ENCODE results near the gene CROCC2.
"Not testable (repeated sequence)": the region's sequence is repeated elsewhere in the genome, so short reads cannot be mapped to it uniquely, and the experiment has no call there.

CROCC2 gene

GRCh38 chr2:240966906-240967680 lies 61.0 kb downstream of the CROCC2 start:
- no peak for DNase-seq (ENCODE audit: low read depth in 2 of 2)

- no peak for DNase-seq (ENCODE audit: low read depth in 2 of 2)
These were observed 61.8 kb downstream of the CROCC2 start for GRCh38 chr2:240967681-240968621.

- DNase-seq (ENCODE audit: low read depth in 2 of 2) = no peak
These were observed 62.8 kb downstream of the CROCC2 start for GRCh38 chr2:240968731-240969624.

- no peak for DNase-seq (ENCODE audit: low read depth in 2 of 2)
These were observed 64.0 kb downstream of the CROCC2 start for GRCh38 chr2:240970104-240970503.

GRCh38 chr2:240970816-240971215 lies 64.7 kb downstream of the CROCC2 start:
- no peak for DNase-seq (ENCODE audit: low read depth in 2 of 2)

- DNase-seq (ENCODE audit: low read depth in 2 of 2) = no peak
These were observed 66.1 kb downstream of the CROCC2 start for GRCh38 chr2:240972201-240972600.

- no peak for DNase-seq (ENCODE audit: low read depth in 2 of 2)
These were observed 66.7 kb downstream of the CROCC2 start for GRCh38 chr2:240972636-240973521.

- DNase-seq (ENCODE audit: low read depth in 2 of 2) = no peak
These were observed 68.8 kb downstream of the CROCC2 start for GRCh38 chr2:240974771-240975572.

GRCh38 chr2:240975903-240976302 lies 69.8 kb downstream of the CROCC2 start:
- DNase-seq (ENCODE audit: low read depth in 2 of 2) = not testable (repeated sequence)

GRCh38 chr2:240981280-240981679 lies 75.1 kb downstream of the CROCC2 start:
- no peak for DNase-seq (ENCODE audit: low read depth in 2 of 2)

GRCh38 chr2:240981871-240982800 lies 76.0 kb downstream of the CROCC2 start:
- DNase-seq (ENCODE audit: low read depth in 2 of 2) = no peak

GRCh38 chr2:240982821-240983281 lies 76.7 kb downstream of the CROCC2 start:
- no peak for DNase-seq (ENCODE audit: low read depth in 2 of 2)

- no peak for DNase-seq (ENCODE audit: low read depth in 2 of 2)
These were observed 77.3 kb downstream of the CROCC2 start for GRCh38 chr2:240983361-240983995.

- DNase-seq (ENCODE audit: low read depth in 2 of 2) = no peak
These were observed 77.9 kb downstream of the CROCC2 start for GRCh38 chr2:240983996-240984498.

GRCh38 chr2:240985881-240986786 lies 80.0 kb downstream of the CROCC2 start:
- no peak for DNase-seq (ENCODE audit: low read depth in 2 of 2)

GRCh38 chr2:240986787-240987411 lies 80.8 kb downstream of the CROCC2 start:
- DNase-seq (ENCODE audit: low read depth in 2 of 2) = no peak
